Astrocyte (in vitro differentiated cells and primary cell): Measurements from ENCODE around the gene CASTOR1. TPM values are rescaled to one million over a fixed set of nuclear protein-coding genes. Genes with fewer than 3 reads are reported as not detected.

Source experiments
- DNase-seq: peaks from one replicate; pipeline ENCODE4 v3.0.0-alpha.2; 2010; ENCODE audit warnings: low read depth
- FAIRE-seq: peaks from 2 replicates; lab custom pipeline; 2011; peaks lifted over from hg19 to GRCh38; lab: Jason Lieb, UNC
- H2AFZ ChIP-seq: 2 replicates; pipeline ENCODE4 v1.6.0; 2012; ENCODE audit warnings: low read depth, low read length, inconsistent platforms
- H3K27ac ChIP-seq: 2 replicates; pipeline ENCODE4 v1.5.1; 2011; ENCODE audit warnings: low read depth, low read length, inconsistent platforms
- H3K27me3 ChIP-seq: 2 replicates; pipeline ENCODE4 v1.6.0; 2011; ENCODE audit warnings: low read length, inconsistent platforms; ENCODE audit not compliant: insufficient read depth
- H3K36me3 ChIP-seq: 2 replicates; pipeline ENCODE4 v1.5.1; 2011; ENCODE audit warnings: low read length, inconsistent platforms; ENCODE audit not compliant: insufficient read depth
- H3K4me1 ChIP-seq: 2 replicates; pipeline ENCODE4 v1.5.1; 2011; ENCODE audit warnings: low read length, inconsistent platforms; ENCODE audit not compliant: insufficient read depth
- H3K4me2 ChIP-seq: 2 replicates; pipeline ENCODE4 v1.6.0; 2012; ENCODE audit warnings: low read length, inconsistent platforms
- H3K4me3 ChIP-seq: 2 replicates; pipeline ENCODE4 v1.5.1; 2011; ENCODE audit warnings: low read depth, mild to moderate bottlenecking, low read length, inconsistent platforms; ENCODE audit not compliant: insufficient read depth
- H3K79me2 ChIP-seq: 2 replicates; pipeline ENCODE4 v1.6.0; 2012; ENCODE audit warnings: mild to moderate bottlenecking, low read length, inconsistent platforms; ENCODE audit not compliant: insufficient read depth
- H3K9ac ChIP-seq: 2 replicates; pipeline ENCODE4 v1.6.0; 2012; ENCODE audit warnings: mild to moderate bottlenecking, low read length, inconsistent platforms
- H3K9me3 ChIP-seq: 2 replicates; pipeline ENCODE4 v1.5.1; 2012; ENCODE audit warnings: low read depth, mild to moderate bottlenecking, low read length, inconsistent platforms; ENCODE audit not compliant: insufficient read depth
- H4K20me1 ChIP-seq: 2 replicates; pipeline ENCODE4 v1.6.0; 2012; ENCODE audit warnings: low read length, inconsistent platforms; ENCODE audit not compliant: insufficient read depth
- H3K27ac Mint-ChIP-seq: one replicate; pipeline ENCODE4 v1.8.0; 2021; ENCODE audit warnings: mild to moderate bottlenecking, mixed read lengths; ENCODE audit not compliant: unreplicated experiment
- H3K27me3 Mint-ChIP-seq: one replicate; pipeline ENCODE4 v1.8.0; 2021; ENCODE audit warnings: low read depth, mixed read lengths; ENCODE audit not compliant: unreplicated experiment
- H3K36me3 Mint-ChIP-seq: one replicate; pipeline ENCODE4 v1.8.0; 2021; ENCODE audit warnings: low read depth, mixed read lengths; ENCODE audit not compliant: unreplicated experiment
- H3K4me1 Mint-ChIP-seq: one replicate; pipeline ENCODE4 v1.8.0; 2021; ENCODE audit warnings: low read depth, mixed read lengths; ENCODE audit not compliant: unreplicated experiment
- H3K4me3 Mint-ChIP-seq: one replicate; pipeline ENCODE4 v1.8.0; 2021; ENCODE audit warnings: mild to moderate bottlenecking, moderate library complexity, mixed read lengths; ENCODE audit not compliant: unreplicated experiment
- H3K9me3 Mint-ChIP-seq: one replicate; pipeline ENCODE4 v1.8.0; 2021; ENCODE audit warnings: mild to moderate bottlenecking, mixed read lengths; ENCODE audit not compliant: unreplicated experiment
- CTCF ChIP-seq: IDR thresholded peaks from 2 replicates; pipeline ENCODE4 v1.5.1; 2011; ENCODE audit warnings: low read depth, mild to moderate bottlenecking, inconsistent platforms, low read length, moderate library complexity; ENCODE audit not compliant: insufficient read depth
- EZH2 ChIP-seq: IDR thresholded peaks from 2 replicates; pipeline ENCODE4 v1.6.1; 2012; ENCODE audit warnings: mild to moderate bottlenecking, low read length, inconsistent platforms; ENCODE audit not compliant: insufficient read depth
- total RNA-seq: library from RNA; stranded (reverse); gene quantifications from 2 replicates; pipeline ENCODE4 v1.2.1, GENCODE V29; 2021

The CASTOR1 gene
- total RNA-seq, 1 donor from 2014 or later: 15.2 TPM

GRCh38 chr22:30265823-30266444, 23.4 kb downstream of the CASTOR1 start:
- Mint-ChIP-seq H3K9me3 (no peaks in the 10 kb centered on the region), H3K4me1 (peaks cover 12% of the 10 kb centered on the region), H3K27me3 (peaks cover 3% of the 10 kb centered on the region), H3K4me3 (no peak overlapping the region), H3K36me3 (no peaks in the 10 kb centered on the region), H3K27ac (no peak overlapping the region)
- Histone ChIP-seq H3K4me1 (peaks cover 7% of the 10 kb centered on the region), H3K27me3 (no peaks in the 10 kb centered on the region), H3K9me3 (no peaks in the 10 kb centered on the region), H3K4me2 (no peak overlapping the region), H3K36me3 (no peaks in the 10 kb centered on the region), H3K79me2 (no peaks in the 10 kb centered on the region), H3K9ac (no peak overlapping the region), H3K27ac (no peak overlapping the region), H2AFZ (no peak overlapping the region), H4K20me1 (no peaks in the 10 kb centered on the region), H3K4me3 (no peak overlapping the region)
- FAIRE-seq: no peak
- no peak for DNase-seq
- no peak for TF ChIP-seq EZH2
- no peak for TF ChIP-seq CTCF

- no peaks in the 10 kb centered on the region for H3K36me3 ChIP-seq
- Mint-ChIP-seq H3K27me3 (peaks cover 3% of the 10 kb centered on the region), H3K4me1 (peaks cover 12% of the 10 kb centered on the region), H3K36me3 (no peaks in the 10 kb centered on the region), H3K27ac (no peak overlapping the region), H3K9me3 (no peaks in the 10 kb centered on the region), H3K4me3 (no peak overlapping the region)
- TF ChIP-seq CTCF (no peak), EZH2 (no peak)
- no peak overlapping the region for H3K4me2 ChIP-seq
- H3K79me2 ChIP-seq: no peaks in the 10 kb centered on the region
- H3K27me3 ChIP-seq: no peaks in the 10 kb centered on the region
- no peak overlapping the region for H3K9ac ChIP-seq
- H3K9me3 ChIP-seq: no peaks in the 10 kb centered on the region
- DNase-seq: no peak
- no peak overlapping the region for H3K27ac ChIP-seq
- peaks cover 7% of the 10 kb centered on the region for H3K4me1 ChIP-seq
- H2AFZ ChIP-seq: no peak overlapping the region
- H4K20me1 ChIP-seq: no peaks in the 10 kb centered on the region
- H3K4me3 ChIP-seq: no peak overlapping the region
- FAIRE-seq: no peak
These were observed 24.1 kb downstream of the CASTOR1 start for GRCh38 chr22:30265131-30265720.

GRCh38 chr22:30263883-30264282, 25.4 kb downstream of the CASTOR1 start:
- peaks cover 7% of the 10 kb centered on the region for H3K27me3 Mint-ChIP-seq
- no peaks in the 10 kb centered on the region for H3K9me3 Mint-ChIP-seq
- H3K9ac ChIP-seq: peak overlapping the region; percentile 63
- no peak overlapping the region for H3K4me3 ChIP-seq
- H3K4me1 ChIP-seq: peaks cover 7% of the 10 kb centered on the region
- no peak for DNase-seq
- no peaks in the 10 kb centered on the region for H3K79me2 ChIP-seq
- no peak overlapping the region for H3K4me3 Mint-ChIP-seq
- no peak overlapping the region for H2AFZ ChIP-seq
- FAIRE-seq: no peak
- peaks cover 12% of the 10 kb centered on the region for H3K4me1 Mint-ChIP-seq
- no peak for TF ChIP-seq CTCF
- TF ChIP-seq EZH2: no peak
- H3K4me2 ChIP-seq: no peak overlapping the region
- H3K36me3 Mint-ChIP-seq: no peaks in the 10 kb centered on the region
- no peak overlapping the region for H3K27ac Mint-ChIP-seq
- no peak overlapping the region for H3K27ac ChIP-seq
- H3K9me3 ChIP-seq: no peaks in the 10 kb centered on the region
- H3K36me3 ChIP-seq: no peaks in the 10 kb centered on the region
- no peaks in the 10 kb centered on the region for H3K27me3 ChIP-seq
- H4K20me1 ChIP-seq: no peaks in the 10 kb centered on the region
